Panc1 (cell line): ENCODE data around the gene PHLPP1. TPM values are rescaled to one million over a fixed set of nuclear protein-coding genes. Genes with fewer than 3 reads are reported as not detected.

Source experiments
- ATAC-seq: fragments of 200-7000 bp; cut with Tn5 transposase; 2 replicates; pipeline ENCODE4 v1.9.1; 2020; ENCODE audit warnings: mild to moderate bottlenecking, moderate library complexity
- BruUV-seq: library from RNA; stranded (reverse); fragments of 400-500 nt; replicated peaks from 2 replicates; lab custom pipeline; 2021; lab: Mats Ljungman, UMichigan
- CTCF ChIA-PET: fragments of 300-600 bp; sonication (Branson Sonifier 250); formaldehyde crosslinking; loops from one replicate; lab custom pipeline; 2022; ENCODE audit warnings: antibody characterized with exemption; lab: Charles Lee
- POLR2A ChIA-PET: fragments of 300-600 bp; sonication (Branson Sonifier 250); formaldehyde crosslinking; loops from one replicate; lab custom pipeline; 2022; ENCODE audit warnings: antibody characterized with exemption; lab: Charles Lee
- DNase-seq: peaks from one replicate; pipeline ENCODE4 v3.0.0-alpha.2; 2010; ENCODE audit warnings: low read depth, low spot score
- H3K27ac ChIP-seq: 2 replicates; pipeline ENCODE4 v1.5.1; 2011; ENCODE audit warnings: mild to moderate bottlenecking, low read length, inconsistent platforms
- H3K27me3 ChIP-seq: fragments of 200-500 bp; sonication (Bioruptor generic); 2 replicates; pipeline ENCODE4 v1.6.0; 2014; ENCODE audit warnings: low read length, inconsistent platforms; ENCODE audit not compliant: control insufficient read depth, insufficient read depth
- H3K36me3 ChIP-seq: fragments of 200-500 bp; sonication (Bioruptor generic); 2 replicates; pipeline ENCODE4 v1.5.1; 2014; ENCODE audit warnings: inconsistent platforms, mild to moderate bottlenecking, low read length, moderate library complexity; ENCODE audit not compliant: control insufficient read depth, insufficient read depth
- H3K4me1 ChIP-seq: 2 replicates; pipeline ENCODE4 v1.5.1; 2011; ENCODE audit warnings: inconsistent platforms, mild to moderate bottlenecking, low read length, moderate library complexity; ENCODE audit not compliant: control insufficient read depth, insufficient read depth
- H3K4me3 ChIP-seq, 2 experiments: 2 replicates each; pipeline ENCODE4 v1.5.1; 2011 to 2012; ENCODE audit warnings: low read depth in 2 of 2, low read length in 2 of 2, mild to moderate bottlenecking in 2 of 2, inconsistent platforms in 1 of 2, moderate library complexity in 1 of 2
- H3K9me3 ChIP-seq: fragments of 200-500 bp; sonication (Bioruptor generic); 2 replicates; pipeline ENCODE4 v1.5.1; 2014; ENCODE audit warnings: low read depth, mild to moderate bottlenecking, inconsistent platforms, low read length, moderate library complexity; ENCODE audit not compliant: control insufficient read depth, insufficient read depth
- POLR2AphosphoS5 ChIP-seq: IDR thresholded peaks from 2 replicates; pipeline ENCODE4 v1.6.1; 2012; ENCODE audit warnings: mild to moderate bottlenecking, low read depth, low read length, moderate library complexity
- SIN3A ChIP-seq: IDR thresholded peaks from 2 replicates; pipeline ENCODE4 v1.6.1; 2012; ENCODE audit warnings: low read depth, mild to moderate bottlenecking, low read length, moderate library complexity, borderline replicate concordance; ENCODE audit not compliant: insufficient read depth
- TCF7L2 ChIP-seq: IDR thresholded peaks from 2 replicates; pipeline ENCODE4 v1.6.1; 2011; ENCODE audit warnings: mild to moderate bottlenecking, low read depth, low read length, inconsistent platforms
- in situ Hi-C: cut with HindIII; loops from 2 replicates; pipeline ENCODE4 v1.10.0; 2016; ENCODE audit warnings: low sequenced_read_pairs, low pct_unique_long_range_greater_than_20kb
- intact Hi-C: fragments of 100-400 bp; cut with micrococcal nuclease; formaldehyde crosslinking; loops from one replicate; pipeline ENCODE4 v1.10.0; 2022; ENCODE audit not compliant: unreplicated experiment
- total RNA-seq: library from RNA; stranded (reverse); gene quantifications from one replicate; pipeline ENCODE4 v1.2.1, GENCODE V29; 2021; ENCODE audit not compliant: unreplicated experiment
- TF ChIP-seq, protein P1 (sequence below), 2 experiments: IDR thresholded peaks; 2 replicates each; pipeline ENCODE4 v1.6.1; 2011 to 2012; ENCODE audit warnings: low read depth in 2 of 2, control low read depth in 1 of 2, low read length in 1 of 2, mild to moderate bottlenecking in 1 of 2, moderate library complexity in 1 of 2; ENCODE audit not compliant: insufficient read depth in 1 of 2
- TF ChIP-seq, protein P2 (sequence below): fragments of 450-650 bp; IDR thresholded peaks from 2 replicates; pipeline ENCODE4 v1.5.1; 2017; ENCODE audit warnings: mild to moderate bottlenecking

PHLPP1 gene
- total RNA-seq, 1 experiment from 2014 or later, result 6.3 TPM

DNA sequence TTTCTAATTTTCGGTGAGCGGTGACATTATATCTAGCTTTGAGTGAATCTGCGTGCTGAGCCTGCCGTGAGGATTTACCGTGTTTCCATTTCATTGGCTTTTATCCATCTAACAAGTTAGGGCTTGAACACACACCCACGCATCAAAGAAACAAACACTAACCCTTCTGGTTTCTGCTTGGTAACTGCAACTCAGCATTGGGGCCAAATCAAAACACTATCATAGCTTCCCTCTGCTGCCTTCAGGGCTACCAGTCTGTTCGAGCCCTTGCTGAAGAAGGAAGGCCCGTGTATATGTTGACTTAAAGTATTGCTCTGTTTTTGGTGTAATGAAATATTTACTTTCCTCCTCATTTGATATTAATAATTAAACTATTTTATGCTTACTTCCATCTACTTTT, 227.2 kb downstream of the PHLPP1 start:
- Histone ChIP-seq H3K27me3 (no peaks in the 10 kb centered on the region), H3K4me1 (no peaks in the 10 kb centered on the region), H3K4me3 (no peak overlapping the region), H3K36me3 (no peaks in the 10 kb centered on the region), H3K27ac (no peak overlapping the region), H3K9me3 (no peaks in the 10 kb centered on the region)
- intact Hi-C loops, result no loop called here
- in situ Hi-C loops, result no loop called here
- DNase-seq (no peak), ATAC-seq (no peak)
- ChIA-PET CTCF (no interaction called here), POLR2A (no interaction called here)
- no peak for TF ChIP-seq POLR2AphosphoS5
- no peak for TF ChIP-seq SIN3A
- BruUV-seq, result no TSS peak

DNA sequence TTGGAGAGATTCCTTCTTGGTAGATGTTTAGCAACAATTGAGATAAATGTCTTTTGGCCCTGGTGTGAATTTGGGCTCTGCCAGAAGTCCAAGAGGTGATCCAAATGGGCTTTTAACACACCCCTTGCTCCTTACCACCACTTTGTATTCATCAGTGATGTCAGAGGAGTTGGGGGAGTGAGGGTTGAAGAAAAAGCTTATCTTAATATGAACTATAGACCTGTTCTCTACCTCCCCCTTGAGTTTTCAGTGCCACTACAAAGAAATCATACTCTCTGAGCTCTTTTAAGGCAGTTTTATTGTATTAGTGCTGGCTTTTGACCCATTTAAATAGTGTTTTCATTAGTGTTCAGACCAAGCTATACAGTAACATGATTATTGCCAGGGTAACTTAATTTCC, 229.1 kb downstream of the PHLPP1 start:
- intact Hi-C loops (no loop called here), in situ Hi-C loops (no loop called here)
- DNase-seq, result no peak
- Histone ChIP-seq H3K27me3 (no peaks in the 10 kb centered on the region), H3K4me3 (no peak overlapping the region), H3K4me1 (no peaks in the 10 kb centered on the region), H3K9me3 (no peaks in the 10 kb centered on the region), H3K27ac (no peak overlapping the region), H3K36me3 (no peaks in the 10 kb centered on the region)
- ChIA-PET CTCF (interaction anchor here (0.5 to 0.6 kb wide), 2 partner anchors 12 to 13 kb away, joined by 3 to 4 read pairs; no protein-coding TSS in a partner anchor), POLR2A (no interaction called here)
- TF ChIP-seq TCF7L2 (no peak), POLR2AphosphoS5 (no peak), SIN3A (no peak)
- TF ChIP-seq, protein P1, sequence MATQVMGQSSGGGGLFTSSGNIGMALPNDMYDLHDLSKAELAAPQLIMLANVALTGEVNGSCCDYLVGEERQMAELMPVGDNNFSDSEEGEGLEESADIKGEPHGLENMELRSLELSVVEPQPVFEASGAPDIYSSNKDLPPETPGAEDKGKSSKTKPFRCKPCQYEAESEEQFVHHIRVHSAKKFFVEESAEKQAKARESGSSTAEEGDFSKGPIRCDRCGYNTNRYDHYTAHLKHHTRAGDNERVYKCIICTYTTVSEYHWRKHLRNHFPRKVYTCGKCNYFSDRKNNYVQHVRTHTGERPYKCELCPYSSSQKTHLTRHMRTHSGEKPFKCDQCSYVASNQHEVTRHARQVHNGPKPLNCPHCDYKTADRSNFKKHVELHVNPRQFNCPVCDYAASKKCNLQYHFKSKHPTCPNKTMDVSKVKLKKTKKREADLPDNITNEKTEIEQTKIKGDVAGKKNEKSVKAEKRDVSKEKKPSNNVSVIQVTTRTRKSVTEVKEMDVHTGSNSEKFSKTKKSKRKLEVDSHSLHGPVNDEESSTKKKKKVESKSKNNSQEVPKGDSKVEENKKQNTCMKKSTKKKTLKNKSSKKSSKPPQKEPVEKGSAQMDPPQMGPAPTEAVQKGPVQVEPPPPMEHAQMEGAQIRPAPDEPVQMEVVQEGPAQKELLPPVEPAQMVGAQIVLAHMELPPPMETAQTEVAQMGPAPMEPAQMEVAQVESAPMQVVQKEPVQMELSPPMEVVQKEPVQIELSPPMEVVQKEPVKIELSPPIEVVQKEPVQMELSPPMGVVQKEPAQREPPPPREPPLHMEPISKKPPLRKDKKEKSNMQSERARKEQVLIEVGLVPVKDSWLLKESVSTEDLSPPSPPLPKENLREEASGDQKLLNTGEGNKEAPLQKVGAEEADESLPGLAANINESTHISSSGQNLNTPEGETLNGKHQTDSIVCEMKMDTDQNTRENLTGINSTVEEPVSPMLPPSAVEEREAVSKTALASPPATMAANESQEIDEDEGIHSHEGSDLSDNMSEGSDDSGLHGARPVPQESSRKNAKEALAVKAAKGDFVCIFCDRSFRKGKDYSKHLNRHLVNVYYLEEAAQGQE (IDR thresholded peaks at IDR 0.05; ENCODE audit: insufficient read depth in 1 of 2, low read depth in 2 of 2, low read length in 1 of 2), result no peak
- TF ChIP-seq, protein P2, sequence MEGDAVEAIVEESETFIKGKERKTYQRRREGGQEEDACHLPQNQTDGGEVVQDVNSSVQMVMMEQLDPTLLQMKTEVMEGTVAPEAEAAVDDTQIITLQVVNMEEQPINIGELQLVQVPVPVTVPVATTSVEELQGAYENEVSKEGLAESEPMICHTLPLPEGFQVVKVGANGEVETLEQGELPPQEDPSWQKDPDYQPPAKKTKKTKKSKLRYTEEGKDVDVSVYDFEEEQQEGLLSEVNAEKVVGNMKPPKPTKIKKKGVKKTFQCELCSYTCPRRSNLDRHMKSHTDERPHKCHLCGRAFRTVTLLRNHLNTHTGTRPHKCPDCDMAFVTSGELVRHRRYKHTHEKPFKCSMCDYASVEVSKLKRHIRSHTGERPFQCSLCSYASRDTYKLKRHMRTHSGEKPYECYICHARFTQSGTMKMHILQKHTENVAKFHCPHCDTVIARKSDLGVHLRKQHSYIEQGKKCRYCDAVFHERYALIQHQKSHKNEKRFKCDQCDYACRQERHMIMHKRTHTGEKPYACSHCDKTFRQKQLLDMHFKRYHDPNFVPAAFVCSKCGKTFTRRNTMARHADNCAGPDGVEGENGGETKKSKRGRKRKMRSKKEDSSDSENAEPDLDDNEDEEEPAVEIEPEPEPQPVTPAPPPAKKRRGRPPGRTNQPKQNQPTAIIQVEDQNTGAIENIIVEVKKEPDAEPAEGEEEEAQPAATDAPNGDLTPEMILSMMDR, result no peak
- BruUV-seq, result no TSS peak
- ATAC-seq, result no peak

DNA sequence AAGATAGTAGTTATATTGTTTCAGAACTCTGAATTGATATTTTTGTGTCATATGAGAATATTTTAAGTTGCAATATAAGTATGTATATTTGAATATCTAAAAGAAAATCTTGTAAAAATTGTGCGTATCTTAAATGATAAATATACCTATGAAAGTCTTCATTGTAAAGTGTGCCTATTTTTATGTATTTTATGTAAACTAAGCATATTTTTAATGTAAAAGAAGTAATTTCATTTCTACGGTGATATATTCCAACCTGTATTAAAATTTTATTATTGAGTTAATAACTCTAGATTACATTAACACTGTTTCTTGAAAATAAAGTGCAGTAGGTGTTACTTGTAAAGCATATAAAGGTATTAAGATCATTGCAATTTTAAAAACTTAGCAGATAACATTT, 233.4 kb downstream of the PHLPP1 start:
- Histone ChIP-seq H3K36me3 (no peaks in the 10 kb centered on the region), H3K9me3 (no peaks in the 10 kb centered on the region), H3K27me3 (no peaks in the 10 kb centered on the region), H3K4me3 (no peak overlapping the region), H3K27ac (no peak overlapping the region), H3K4me1 (no peaks in the 10 kb centered on the region)
- ChIA-PET POLR2A (no interaction called here), CTCF (interaction anchor here (1.0 kb wide), 1 partner anchor 10 kb away, joined by 3 read pairs; no protein-coding TSS in a partner anchor)
- DNase-seq (no peak), ATAC-seq (no peak)
- no TSS peak for BruUV-seq
- intact Hi-C loops (no loop called here), in situ Hi-C loops (no loop called here)
- no peak for TF ChIP-seq POLR2AphosphoS5
- TF ChIP-seq TCF7L2, result no peak
- TF ChIP-seq, protein P2, result no peak
- no peak for TF ChIP-seq SIN3A
- TF ChIP-seq, protein P1 (IDR thresholded peaks at IDR 0.05; ENCODE audit: insufficient read depth in 1 of 2, low read depth in 2 of 2, low read length in 1 of 2), result no peak
